ENCODE data around the gene ARHGAP35. TPM values are rescaled to one million over a fixed set of nuclear protein-coding genes. Genes with fewer than 3 reads are reported as not detected.

The ARHGAP35 gene
- total and polyA plus RNA-seq, 2 experiments from 2014 or later, result 13.6 to 57.7 TPM

DNA sequence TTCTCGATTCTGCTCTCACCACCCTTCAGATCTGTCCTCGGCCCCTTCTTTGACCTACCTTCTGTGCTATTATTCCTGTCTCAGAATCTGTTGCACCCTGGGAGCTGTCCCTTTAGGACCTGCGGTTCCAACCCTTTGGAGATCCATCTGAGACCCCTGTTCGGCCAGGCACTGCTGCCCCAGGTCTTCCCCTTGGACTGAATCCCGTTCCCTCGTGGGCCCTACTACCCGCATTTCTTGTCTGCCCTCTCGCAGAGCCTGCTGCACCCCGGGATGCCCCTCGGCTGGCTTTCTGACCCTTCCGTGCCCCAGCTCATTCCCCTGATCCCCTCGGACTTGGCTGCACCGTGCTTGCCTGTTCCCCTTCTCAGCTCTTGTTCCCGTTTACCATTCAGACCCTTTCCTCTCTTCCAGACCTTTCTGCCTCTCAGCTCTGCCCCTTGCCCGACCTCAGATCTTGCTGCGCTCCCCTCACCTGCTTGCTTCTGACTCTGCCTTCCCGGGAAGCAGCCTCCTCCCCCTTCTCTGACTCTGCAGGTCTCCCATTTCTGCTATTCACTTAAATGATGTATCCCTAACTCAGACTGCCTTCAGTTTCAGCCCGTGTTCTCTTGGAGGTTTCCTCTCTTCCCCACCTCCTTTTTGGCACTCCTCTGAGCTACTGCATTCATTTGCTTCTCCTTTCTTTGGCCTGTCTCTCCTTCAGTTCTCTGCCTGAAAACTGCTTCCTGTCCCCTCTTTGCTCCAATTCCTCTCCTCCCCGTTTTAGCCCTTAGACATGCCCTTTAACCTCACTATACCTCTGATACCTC, 1.1 kb downstream of the ARHGAP35 start:
- H4K20me1 ChIP-seq (replicated peaks; ENCODE audit: insufficient read depth), result peaks cover 38% of the 10 kb centered on the region
- H3K4me2 ChIP-seq, result peak overlapping the region; percentile 100
- Mint-ChIP-seq H3K9me3 (no peaks in the 10 kb centered on the region; the same call in 2 of the 3 replicates), H3K36me3 (ENCODE audit: low read depth) (peaks cover 5% of the 10 kb centered on the region; the same call in 1 of the 3 replicates), H3K4me3 (no peak overlapping the region), H3K27ac (no peak overlapping the region), H3K27me3 (ENCODE audit: insufficient read depth, low read depth, poor library complexity) (peaks cover 7% of the 10 kb centered on the region), H3K4me1 (peaks cover 18% of the 10 kb centered on the region)
- ATAC-seq, result no peak
- H3F3A ChIP-seq (replicated peaks; ENCODE audit: low read depth), result peaks cover 33% of the 10 kb centered on the region
- H3K36me3 ChIP-seq (ENCODE audit: insufficient read depth), result no peaks in the 10 kb centered on the region
- H3K4me3 ChIP-seq, result peak overlapping the region; percentile 95
- no peaks in the 10 kb centered on the region for H3K9me2 ChIP-seq (ENCODE audit: insufficient read depth)
- peaks cover 49% of the 10 kb centered on the region for H3K4me1 ChIP-seq (ENCODE audit: insufficient read depth)
- H3K79me2 ChIP-seq (replicated peaks; ENCODE audit: insufficient read depth), result peaks cover 72% of the 10 kb centered on the region
- no peak overlapping the region for H2AFZ ChIP-seq
- peak; percentile 43 for DNase-seq (ENCODE audit: low spot score)
- peak overlapping the region; percentile 70; the same call in 1 of the 2 replicates for H3K27ac ChIP-seq (ENCODE audit: low read depth)
- no peaks in the 10 kb centered on the region for H3K27me3 ChIP-seq (ENCODE audit: insufficient read depth)
- TF ChIP-seq ZNF331 (CRISPR knock-in tag; IDR thresholded peaks at IDR 0.05; ENCODE audit: low read depth) (no peak), JUNB (IDR thresholded peaks at IDR 0.05; ENCODE audit: unreplicated experiment) (no peak), STAT1 (IDR thresholded peaks at IDR 0.05; ENCODE audit: unreplicated experiment) (no peak), POLR2AphosphoS5 (IDR thresholded peaks at IDR 0.05; ENCODE audit: low read depth) (no peak), CTCF (conservative IDR thresholded peaks at IDR 0.05; ENCODE audit: low read depth in 2 of 2) (no peak)

- peaks cover 7% of the 10 kb centered on the region for H3K27me3 Mint-ChIP-seq (ENCODE audit: insufficient read depth, low read depth, poor library complexity)
- DNase-seq (ENCODE audit: low spot score) (no peak), ATAC-seq (no peak)
- no peaks in the 10 kb centered on the region; the same call in 2 of the 3 replicates for H3K9me3 Mint-ChIP-seq
- peaks cover 44% of the 10 kb centered on the region for H4K20me1 ChIP-seq (replicated peaks; ENCODE audit: insufficient read depth)
- peaks cover 75% of the 10 kb centered on the region for H3K79me2 ChIP-seq (replicated peaks; ENCODE audit: insufficient read depth)
- H3K4me3 ChIP-seq, result peak overlapping the region; percentile 95
- no peaks in the 10 kb centered on the region for H3K27me3 ChIP-seq (ENCODE audit: insufficient read depth)
- no peak overlapping the region for H2AFZ ChIP-seq
- H3K36me3 Mint-ChIP-seq (ENCODE audit: low read depth), result peaks cover 5% of the 10 kb centered on the region; the same call in 1 of the 3 replicates
- peaks cover 54% of the 10 kb centered on the region for H3K4me1 ChIP-seq (ENCODE audit: insufficient read depth)
- H3K4me2 ChIP-seq, result peak overlapping the region; percentile 100
- H3K9me2 ChIP-seq (ENCODE audit: insufficient read depth), result no peaks in the 10 kb centered on the region
- peaks cover 23% of the 10 kb centered on the region for H3K4me1 Mint-ChIP-seq
- H3K4me3 Mint-ChIP-seq, result no peak overlapping the region
- H3K36me3 ChIP-seq (ENCODE audit: insufficient read depth), result no peaks in the 10 kb centered on the region
- peaks cover 30% of the 10 kb centered on the region for H3F3A ChIP-seq (replicated peaks; ENCODE audit: low read depth)
- peak overlapping the region; percentile 70; the same call in 1 of the 2 replicates for H3K27ac ChIP-seq (ENCODE audit: low read depth)
- H3K27ac Mint-ChIP-seq, result no peak overlapping the region
- TF ChIP-seq, protein P1, sequence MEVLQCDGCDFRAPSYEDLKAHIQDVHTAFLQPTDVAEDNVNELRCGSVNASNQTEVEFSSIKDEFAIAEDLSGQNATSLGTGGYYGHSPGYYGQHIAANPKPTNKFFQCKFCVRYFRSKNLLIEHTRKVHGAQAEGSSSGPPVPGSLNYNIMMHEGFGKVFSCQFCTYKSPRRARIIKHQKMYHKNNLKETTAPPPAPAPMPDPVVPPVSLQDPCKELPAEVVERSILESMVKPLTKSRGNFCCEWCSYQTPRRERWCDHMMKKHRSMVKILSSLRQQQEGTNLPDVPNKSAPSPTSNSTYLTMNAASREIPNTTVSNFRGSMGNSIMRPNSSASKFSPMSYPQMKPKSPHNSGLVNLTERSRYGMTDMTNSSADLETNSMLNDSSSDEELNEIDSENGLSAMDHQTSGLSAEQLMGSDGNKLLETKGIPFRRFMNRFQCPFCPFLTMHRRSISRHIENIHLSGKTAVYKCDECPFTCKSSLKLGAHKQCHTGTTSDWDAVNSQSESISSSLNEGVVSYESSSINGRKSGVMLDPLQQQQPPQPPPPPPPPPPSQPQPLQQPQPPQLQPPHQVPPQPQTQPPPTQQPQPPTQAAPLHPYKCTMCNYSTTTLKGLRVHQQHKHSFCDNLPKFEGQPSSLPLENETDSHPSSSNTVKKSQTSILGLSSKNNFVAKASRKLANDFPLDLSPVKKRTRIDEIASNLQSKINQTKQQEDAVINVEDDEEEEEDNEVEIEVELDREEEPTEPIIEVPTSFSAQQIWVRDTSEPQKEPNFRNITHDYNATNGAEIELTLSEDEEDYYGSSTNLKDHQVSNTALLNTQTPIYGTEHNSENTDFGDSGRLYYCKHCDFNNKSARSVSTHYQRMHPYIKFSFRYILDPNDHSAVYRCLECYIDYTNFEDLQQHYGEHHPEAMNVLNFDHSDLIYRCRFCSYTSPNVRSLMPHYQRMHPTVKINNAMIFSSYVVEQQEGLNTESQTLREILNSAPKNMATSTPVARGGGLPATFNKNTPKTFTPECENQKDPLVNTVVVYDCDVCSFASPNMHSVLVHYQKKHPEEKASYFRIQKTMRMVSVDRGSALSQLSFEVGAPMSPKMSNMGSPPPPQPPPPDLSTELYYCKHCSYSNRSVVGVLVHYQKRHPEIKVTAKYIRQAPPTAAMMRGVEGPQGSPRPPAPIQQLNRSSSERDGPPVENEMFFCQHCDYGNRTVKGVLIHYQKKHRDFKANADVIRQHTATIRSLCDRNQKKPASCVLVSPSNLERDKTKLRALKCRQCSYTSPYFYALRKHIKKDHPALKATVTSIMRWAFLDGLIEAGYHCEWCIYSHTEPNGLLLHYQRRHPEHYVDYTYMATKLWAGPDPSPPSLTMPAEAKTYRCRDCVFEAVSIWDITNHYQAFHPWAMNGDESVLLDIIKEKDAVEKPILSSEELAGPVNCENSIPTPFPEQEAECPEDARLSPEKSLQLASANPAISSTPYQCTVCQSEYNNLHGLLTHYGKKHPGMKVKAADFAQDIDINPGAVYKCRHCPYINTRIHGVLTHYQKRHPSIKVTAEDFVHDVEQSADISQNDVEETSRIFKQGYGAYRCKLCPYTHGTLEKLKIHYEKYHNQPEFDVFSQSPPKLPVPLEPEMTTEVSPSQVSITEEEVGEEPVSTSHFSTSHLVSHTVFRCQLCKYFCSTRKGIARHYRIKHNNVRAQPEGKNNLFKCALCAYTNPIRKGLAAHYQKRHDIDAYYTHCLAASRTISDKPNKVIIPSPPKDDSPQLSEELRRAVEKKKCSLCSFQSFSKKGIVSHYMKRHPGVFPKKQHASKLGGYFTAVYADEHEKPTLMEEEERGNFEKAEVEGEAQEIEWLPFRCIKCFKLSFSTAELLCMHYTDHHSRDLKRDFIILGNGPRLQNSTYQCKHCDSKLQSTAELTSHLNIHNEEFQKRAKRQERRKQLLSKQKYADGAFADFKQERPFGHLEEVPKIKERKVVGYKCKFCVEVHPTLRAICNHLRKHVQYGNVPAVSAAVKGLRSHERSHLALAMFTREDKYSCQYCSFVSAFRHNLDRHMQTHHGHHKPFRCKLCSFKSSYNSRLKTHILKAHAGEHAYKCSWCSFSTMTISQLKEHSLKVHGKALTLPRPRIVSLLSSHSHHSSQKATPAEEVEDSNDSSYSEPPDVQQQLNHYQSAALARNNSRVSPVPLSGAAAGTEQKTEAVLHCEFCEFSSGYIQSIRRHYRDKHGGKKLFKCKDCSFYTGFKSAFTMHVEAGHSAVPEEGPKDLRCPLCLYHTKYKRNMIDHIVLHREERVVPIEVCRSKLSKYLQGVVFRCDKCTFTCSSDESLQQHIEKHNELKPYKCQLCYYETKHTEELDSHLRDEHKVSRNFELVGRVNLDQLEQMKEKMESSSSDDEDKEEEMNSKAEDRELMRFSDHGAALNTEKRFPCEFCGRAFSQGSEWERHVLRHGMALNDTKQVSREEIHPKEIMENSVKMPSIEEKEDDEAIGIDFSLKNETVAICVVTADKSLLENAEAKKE (CRISPR knock-in tag; IDR thresholded peaks at IDR 0.05), result no peak
- TF ChIP-seq NANOG (IDR thresholded peaks at IDR 0.05; ENCODE audit: borderline replicate concordance) (no peak), STAT1 (IDR thresholded peaks at IDR 0.05; ENCODE audit: unreplicated experiment) (no peak), CREB1 (CRISPR knock-in tag; IDR thresholded peaks at IDR 0.05; ENCODE audit: low read depth) (no peak), ZNF331 (CRISPR knock-in tag; IDR thresholded peaks at IDR 0.05; ENCODE audit: low read depth) (no peak), ZNF114 (CRISPR knock-in tag; IDR thresholded peaks at IDR 0.05) (no peak), JUNB (IDR thresholded peaks at IDR 0.05; ENCODE audit: unreplicated experiment) (no peak), EZH2 (IDR thresholded peaks at IDR 0.05; ENCODE audit: low read depth, unreplicated experiment) (no peak), EZH2phosphoT487 (IDR thresholded peaks at IDR 0.05; ENCODE audit: unreplicated experiment) (no peak)
- TF ChIP-seq, protein P2, sequence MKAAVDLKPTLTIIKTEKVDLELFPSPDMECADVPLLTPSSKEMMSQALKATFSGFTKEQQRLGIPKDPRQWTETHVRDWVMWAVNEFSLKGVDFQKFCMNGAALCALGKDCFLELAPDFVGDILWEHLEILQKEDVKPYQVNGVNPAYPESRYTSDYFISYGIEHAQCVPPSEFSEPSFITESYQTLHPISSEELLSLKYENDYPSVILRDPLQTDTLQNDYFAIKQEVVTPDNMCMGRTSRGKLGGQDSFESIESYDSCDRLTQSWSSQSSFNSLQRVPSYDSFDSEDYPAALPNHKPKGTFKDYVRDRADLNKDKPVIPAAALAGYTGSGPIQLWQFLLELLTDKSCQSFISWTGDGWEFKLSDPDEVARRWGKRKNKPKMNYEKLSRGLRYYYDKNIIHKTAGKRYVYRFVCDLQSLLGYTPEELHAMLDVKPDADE (IDR thresholded peaks at IDR 0.05), result no peak
Measured at GRCh38 chr19:46862503-46862834, 1.7 kb downstream of the ARHGAP35 start.
